T-helper 17 cell (primary cell): Measurements from ENCODE around the gene PRKCH. TPM values are rescaled to one million over a fixed set of nuclear protein-coding genes. Genes with fewer than 3 reads are reported as not detected.
A peak's percentile ranks its signal among the peaks of the same experiment; 100 is the strongest.

Experiments used
- ATAC-seq: fragments of 150-1000 bp; cut with Tn5 transposase; 2 replicates; pipeline ENCODE4 v1.10.0; 2021; ENCODE audit warnings: mild to moderate bottlenecking, moderate library complexity
- DNase-seq, 3 donors: peaks; one replicate each; pipeline versions ENCODE4 v3.0.0 to v3.0.0-alpha.2; 2020 to 2021
- H3K9me3 ChIP-seq: one replicate; pipeline ENCODE4 v1.7.0; 2013; ENCODE audit warnings: low read length, mild to moderate bottlenecking; ENCODE audit not compliant: control insufficient read depth, poor library complexity, severe bottlenecking
- H3K27ac Mint-ChIP-seq: one replicate; pipeline ENCODE4 v1.8.0; 2022; ENCODE audit warnings: mild to moderate bottlenecking, moderate library complexity, mixed read lengths
- H3K27me3 Mint-ChIP-seq: one replicate; pipeline ENCODE4 v1.8.0; 2022; ENCODE audit warnings: mixed read lengths
- H3K36me3 Mint-ChIP-seq: one replicate; pipeline ENCODE4 v1.8.0; 2022; ENCODE audit warnings: low read depth, mixed read lengths
- H3K4me1 Mint-ChIP-seq: one replicate; pipeline ENCODE4 v1.8.0; 2022; ENCODE audit warnings: mild to moderate bottlenecking, mixed read lengths
- H3K4me3 Mint-ChIP-seq: one replicate; pipeline ENCODE4 v1.8.0; 2022; ENCODE audit warnings: mild to moderate bottlenecking, moderate library complexity, mixed read lengths
- total RNA-seq, 4 donors: library from RNA in 2 of 4; stranded (reverse) in 2 of 4; gene quantifications; one replicate each; pipeline ENCODE4 v1.2.3 and lab custom pipeline; 2022 to 2026

PRKCH gene
- total RNA-seq, 2 donors from 2014 or later: 328 to 342 TPM

DNA sequence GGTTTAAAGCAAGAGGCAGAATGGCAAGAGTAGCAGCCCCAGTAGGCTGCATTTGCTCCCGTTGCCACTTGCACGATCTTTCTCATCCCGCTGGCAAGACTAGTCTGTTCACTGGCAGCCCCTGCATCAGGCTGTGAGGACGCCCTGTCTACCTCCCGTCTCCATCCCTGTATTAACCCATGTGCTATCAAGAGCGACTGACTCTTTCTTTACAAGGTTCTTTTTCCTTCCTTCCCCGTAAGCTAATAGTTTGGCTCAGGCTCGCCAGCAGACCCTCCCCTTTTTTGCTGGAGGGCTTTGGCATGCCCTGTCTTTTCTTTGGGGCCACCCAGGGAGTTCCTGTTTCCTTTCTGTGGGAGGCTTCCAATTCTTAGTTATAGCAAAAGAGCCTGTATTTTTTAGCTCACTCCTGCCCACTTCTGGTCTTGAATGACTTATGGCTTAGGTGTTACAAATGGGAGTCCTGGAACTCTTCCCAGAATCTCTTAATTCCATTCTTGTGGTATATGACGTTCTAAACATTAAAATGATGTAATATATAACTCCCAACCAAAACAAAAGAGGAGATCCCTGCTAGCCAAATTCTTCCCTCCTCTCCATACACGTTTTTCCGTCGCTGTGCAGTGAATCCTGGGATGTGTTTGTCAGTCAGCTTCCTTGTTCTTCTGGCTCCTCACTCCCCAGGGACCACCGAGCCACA is 149.0 kb downstream of the PRKCH start:
- ATAC-seq: no peak
- H3K4me1 Mint-ChIP-seq: peaks cover 64% of the 10 kb centered on the region
- H3K4me3 Mint-ChIP-seq: peak overlapping the region; percentile 83
- peak overlapping the region; percentile 95 for H3K27ac Mint-ChIP-seq
- no peak for DNase-seq
- peaks cover 4% of the 10 kb centered on the region for H3K36me3 Mint-ChIP-seq
- H3K27me3 Mint-ChIP-seq: no peaks in the 10 kb centered on the region
- no peaks in the 10 kb centered on the region for H3K9me3 ChIP-seq

DNA sequence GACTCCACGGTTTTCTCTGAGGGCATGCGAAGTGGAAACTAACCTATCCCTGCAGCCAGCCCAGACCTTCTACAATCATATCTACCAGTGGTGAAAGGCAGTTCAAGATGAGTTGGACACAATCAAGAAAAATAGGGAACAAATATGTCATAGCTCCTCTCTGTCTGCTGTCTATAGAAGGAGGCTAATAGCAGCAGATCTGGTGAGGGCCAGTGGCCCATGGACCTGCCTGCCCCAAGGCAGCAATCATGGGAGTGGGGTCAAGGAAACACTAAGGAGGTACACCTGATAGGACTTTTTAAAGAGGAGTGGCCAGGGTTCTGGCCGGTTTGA is 149.5 kb downstream of the PRKCH start:
- no peaks in the 10 kb centered on the region for H3K27me3 Mint-ChIP-seq
- H3K4me1 Mint-ChIP-seq: peaks cover 63% of the 10 kb centered on the region
- H3K4me3 Mint-ChIP-seq: peak overlapping the region; percentile 83
- H3K36me3 Mint-ChIP-seq: peaks cover 4% of the 10 kb centered on the region
- no peak for DNase-seq
- H3K9me3 ChIP-seq: no peaks in the 10 kb centered on the region
- ATAC-seq: no peak
- peak overlapping the region; percentile 95 for H3K27ac Mint-ChIP-seq

DNA sequence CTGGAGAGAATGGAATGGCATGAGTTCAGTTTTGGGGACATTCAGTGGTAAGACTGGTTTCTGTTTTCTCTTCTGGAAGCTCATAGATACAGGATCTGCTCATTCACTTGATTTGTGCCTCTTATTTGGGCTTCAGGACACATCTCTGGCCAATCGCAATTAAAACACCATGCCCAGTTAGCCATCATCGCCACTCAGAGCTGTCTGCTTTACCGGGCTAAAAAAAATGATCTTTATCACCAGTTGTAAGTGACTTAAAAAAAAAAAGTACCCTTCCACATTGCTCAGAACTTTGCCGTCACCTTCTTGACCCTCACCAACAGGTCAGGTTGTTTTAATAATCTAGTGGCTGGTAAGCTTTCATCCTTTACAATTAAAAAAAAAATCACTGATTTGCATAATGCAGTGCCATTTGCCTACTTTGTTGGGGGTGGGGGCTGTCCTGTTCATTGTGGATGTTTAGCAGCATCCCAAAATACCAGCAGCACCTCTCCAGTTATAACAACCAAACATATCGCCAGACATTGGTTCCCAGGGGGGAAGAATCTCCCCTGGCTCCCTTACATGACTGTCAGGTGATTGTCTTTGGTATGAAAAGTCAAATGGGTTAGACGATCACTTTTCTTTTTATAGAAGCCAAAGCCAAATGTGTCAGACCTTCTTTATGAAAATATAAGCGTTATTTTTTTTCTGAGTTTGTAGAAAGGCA is 150.1 kb downstream of the PRKCH start:
- H3K27ac Mint-ChIP-seq: peak overlapping the region; percentile 95
- H3K36me3 Mint-ChIP-seq: peaks cover 4% of the 10 kb centered on the region

DNA sequence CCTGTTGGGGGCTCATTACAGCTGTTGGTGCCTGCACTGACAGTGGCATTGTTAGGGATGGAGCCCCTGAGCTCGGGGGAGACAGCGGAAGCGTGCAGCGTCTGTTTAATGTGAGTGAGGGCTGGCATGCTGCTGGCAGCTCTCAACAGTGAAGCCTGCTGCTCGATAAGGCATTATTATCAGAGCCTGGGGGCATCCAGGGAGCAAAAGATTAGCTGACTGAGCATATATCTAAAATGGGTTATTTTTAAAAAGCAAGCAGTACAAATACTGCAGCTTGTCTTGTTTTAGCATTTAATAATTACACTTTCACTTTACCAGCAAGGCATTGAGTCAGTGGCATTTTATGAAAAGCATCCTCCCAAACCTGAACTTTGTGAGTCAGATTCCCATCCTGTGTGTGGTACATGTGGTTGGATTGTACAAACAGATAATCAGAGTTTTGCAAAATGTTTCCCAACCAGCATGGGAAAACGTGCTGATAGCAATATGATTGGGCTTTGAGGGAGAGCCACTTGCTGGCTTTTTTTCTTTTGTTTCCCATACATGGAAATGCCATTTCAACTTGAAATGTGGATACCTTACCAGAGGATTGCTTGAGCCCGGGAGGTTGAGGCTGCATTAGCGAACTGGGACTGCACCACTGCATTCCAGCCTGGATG is 150.8 kb downstream of the PRKCH start:
- peak overlapping the region; percentile 95 for H3K27ac Mint-ChIP-seq
- DNase-seq (no peak), ATAC-seq (peak; percentile 14)
- H3K27me3 Mint-ChIP-seq: no peaks in the 10 kb centered on the region
- no peaks in the 10 kb centered on the region for H3K9me3 ChIP-seq
- H3K4me3 Mint-ChIP-seq: peak overlapping the region; percentile 83
- H3K36me3 Mint-ChIP-seq: peaks cover 4% of the 10 kb centered on the region
- peaks cover 71% of the 10 kb centered on the region for H3K4me1 Mint-ChIP-seq

More for the DNA sequence above, 150.1 kb downstream of the PRKCH start:
- peaks cover 68% of the 10 kb centered on the region for H3K4me1 Mint-ChIP-seq
- DNase-seq (no peak), ATAC-seq (no peak)
- H3K27me3 Mint-ChIP-seq: no peaks in the 10 kb centered on the region
- H3K9me3 ChIP-seq: no peaks in the 10 kb centered on the region
- H3K4me3 Mint-ChIP-seq: peak overlapping the region; percentile 83

DNA sequence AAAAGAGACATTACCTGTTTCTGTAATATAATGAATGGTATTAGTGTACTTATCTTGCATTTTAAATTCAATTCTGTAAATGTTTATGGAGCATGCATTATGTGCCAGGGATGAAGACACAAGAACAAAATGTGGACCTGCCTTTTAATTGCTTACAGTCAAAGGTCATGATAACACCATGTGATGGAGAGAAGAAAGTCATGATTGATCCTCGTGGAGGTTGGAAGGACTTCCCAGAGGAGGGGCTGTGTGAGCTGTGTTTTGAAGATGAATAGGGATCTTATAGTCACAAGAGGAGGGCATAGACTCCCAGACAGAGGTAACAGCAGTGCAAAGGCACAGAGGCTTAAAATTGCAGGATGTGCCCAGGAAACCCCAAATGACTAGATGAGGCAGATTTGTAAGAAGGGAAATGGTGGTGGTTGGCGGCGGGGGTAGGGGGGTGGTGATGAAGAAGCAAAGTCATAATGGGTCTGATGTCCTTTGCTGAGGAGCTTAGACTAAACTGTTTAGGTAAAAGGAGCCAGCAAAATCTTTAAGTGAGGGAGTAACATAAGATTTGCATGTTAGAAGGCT is 151.5 kb downstream of the PRKCH start:
- Mint-ChIP-seq H3K36me3 (peaks cover 6% of the 10 kb centered on the region), H3K4me1 (peaks cover 74% of the 10 kb centered on the region), H3K27me3 (no peaks in the 10 kb centered on the region), H3K4me3 (peak overlapping the region; percentile 83), H3K27ac (peak overlapping the region; percentile 95)
- ATAC-seq (peak; percentile 23), DNase-seq (peak; percentile 27 to 69 (median 46))
- H3K9me3 ChIP-seq: no peaks in the 10 kb centered on the region

DNA sequence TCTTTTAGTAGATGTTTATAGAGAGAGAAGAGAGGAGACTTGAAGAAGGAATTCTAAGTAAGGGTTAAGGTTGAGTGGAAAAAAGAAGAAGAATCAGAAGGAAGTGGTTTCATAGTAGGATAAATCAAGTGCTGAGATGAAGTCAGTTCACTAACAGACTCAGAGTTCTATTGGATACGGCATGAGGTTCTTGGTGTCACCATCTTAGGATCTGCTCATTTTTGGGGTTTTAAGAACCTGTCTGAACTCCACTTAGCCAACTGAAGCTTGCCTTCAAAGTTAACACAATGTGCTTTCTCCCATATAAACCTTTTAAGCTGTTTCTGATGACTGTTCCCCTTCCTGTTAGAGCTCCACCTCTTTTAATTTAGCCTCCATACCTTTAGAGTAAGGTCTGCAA is 152.6 kb downstream of the PRKCH start:
- no peak overlapping the region for H3K4me3 Mint-ChIP-seq
- peaks cover 76% of the 10 kb centered on the region for H3K4me1 Mint-ChIP-seq
- peak overlapping the region; percentile 95 for H3K27ac Mint-ChIP-seq
- no peaks in the 10 kb centered on the region for H3K9me3 ChIP-seq
- peaks cover 7% of the 10 kb centered on the region for H3K36me3 Mint-ChIP-seq
- no peaks in the 10 kb centered on the region for H3K27me3 Mint-ChIP-seq
- ATAC-seq (no peak), DNase-seq (no peak)

DNA sequence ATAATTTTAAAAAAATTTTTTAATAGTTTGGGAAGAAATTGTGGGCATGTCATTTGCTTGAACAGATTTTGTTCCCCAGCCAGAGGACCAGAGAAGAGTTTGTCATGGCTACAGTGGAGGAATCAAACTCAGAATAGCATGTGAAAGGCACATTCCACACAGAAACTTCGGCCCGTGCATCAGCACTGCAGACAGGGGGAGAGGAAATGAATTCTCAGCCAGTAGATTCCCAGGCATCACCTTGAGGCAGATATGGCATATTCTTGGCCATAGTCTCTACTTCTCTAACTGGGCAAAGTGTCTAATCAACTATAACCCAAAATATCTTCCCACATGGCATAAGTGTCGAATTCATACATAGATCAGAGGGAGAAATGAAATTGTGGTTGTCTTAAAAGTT is 153.3 kb downstream of the PRKCH start:
- Mint-ChIP-seq H3K36me3 (peaks cover 8% of the 10 kb centered on the region), H3K27ac (peak overlapping the region; percentile 95), H3K4me1 (peaks cover 78% of the 10 kb centered on the region), H3K4me3 (peak overlapping the region; percentile 3), H3K27me3 (no peaks in the 10 kb centered on the region)
- ATAC-seq: no peak
- H3K9me3 ChIP-seq: no peaks in the 10 kb centered on the region
- DNase-seq: no peak

DNA sequence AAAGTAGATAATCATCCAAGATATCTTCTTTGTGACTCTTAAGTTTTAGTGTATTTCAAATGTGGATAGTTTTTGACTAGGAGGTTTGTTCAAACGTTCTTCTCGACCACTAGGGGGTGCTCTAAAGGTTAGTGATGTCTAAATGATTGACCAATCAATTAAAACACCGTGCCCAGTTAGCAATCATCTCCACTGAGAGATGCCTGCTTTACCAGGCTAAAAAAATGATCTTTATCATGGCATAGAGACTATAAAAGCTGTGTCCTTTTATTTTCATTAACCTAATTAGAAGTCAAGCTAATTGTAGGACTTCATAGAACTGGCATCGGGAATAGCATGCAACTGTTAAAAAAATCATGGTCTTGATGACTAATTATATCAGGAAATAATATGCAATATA is 153.9 kb downstream of the PRKCH start:
- Mint-ChIP-seq H3K4me3 (peak overlapping the region; percentile 45), H3K27ac (peak overlapping the region; percentile 95), H3K27me3 (no peaks in the 10 kb centered on the region), H3K4me1 (peaks cover 76% of the 10 kb centered on the region), H3K36me3 (peaks cover 8% of the 10 kb centered on the region)
- no peak for DNase-seq
- ATAC-seq: no peak
- H3K9me3 ChIP-seq: no peaks in the 10 kb centered on the region

DNA sequence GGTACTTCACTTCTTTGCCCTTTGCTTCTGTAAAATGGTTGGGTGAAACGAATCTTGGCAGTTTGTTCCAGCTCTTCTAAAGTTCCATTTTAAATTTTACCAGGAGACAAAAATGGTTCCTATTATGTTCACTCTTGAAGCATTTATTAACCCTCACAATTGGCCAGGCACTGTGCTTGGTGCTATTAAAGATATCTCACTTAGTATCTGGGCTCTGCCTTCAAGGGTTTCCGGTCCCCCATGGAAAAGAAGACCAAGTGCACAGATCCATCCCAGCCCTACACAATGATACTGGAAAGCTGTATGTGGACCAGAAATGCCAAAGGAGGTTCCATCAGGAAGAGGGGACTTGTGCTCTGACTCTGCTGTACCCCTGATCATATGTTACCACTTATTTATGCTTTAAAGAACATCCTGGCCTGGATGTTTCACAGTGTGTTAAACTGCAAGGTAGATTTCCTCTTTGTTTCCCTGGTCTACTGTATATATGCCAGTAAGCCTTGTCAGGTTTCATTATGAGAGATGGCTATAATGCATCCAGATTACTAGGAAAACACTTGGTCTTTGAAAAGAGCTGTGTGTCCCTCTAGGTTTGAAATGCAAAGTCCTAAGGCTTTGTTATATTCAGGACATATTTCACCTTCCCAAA is 154.8 kb downstream of the PRKCH start:
- no peaks in the 10 kb centered on the region for H3K27me3 Mint-ChIP-seq
- H3K36me3 Mint-ChIP-seq: peaks cover 8% of the 10 kb centered on the region
- peaks cover 74% of the 10 kb centered on the region for H3K4me1 Mint-ChIP-seq
- peak overlapping the region; percentile 95 for H3K27ac Mint-ChIP-seq
- DNase-seq: no peak
- H3K9me3 ChIP-seq: no peaks in the 10 kb centered on the region
- ATAC-seq: peak; percentile 7
- peak overlapping the region; percentile 78 for H3K4me3 Mint-ChIP-seq

DNA sequence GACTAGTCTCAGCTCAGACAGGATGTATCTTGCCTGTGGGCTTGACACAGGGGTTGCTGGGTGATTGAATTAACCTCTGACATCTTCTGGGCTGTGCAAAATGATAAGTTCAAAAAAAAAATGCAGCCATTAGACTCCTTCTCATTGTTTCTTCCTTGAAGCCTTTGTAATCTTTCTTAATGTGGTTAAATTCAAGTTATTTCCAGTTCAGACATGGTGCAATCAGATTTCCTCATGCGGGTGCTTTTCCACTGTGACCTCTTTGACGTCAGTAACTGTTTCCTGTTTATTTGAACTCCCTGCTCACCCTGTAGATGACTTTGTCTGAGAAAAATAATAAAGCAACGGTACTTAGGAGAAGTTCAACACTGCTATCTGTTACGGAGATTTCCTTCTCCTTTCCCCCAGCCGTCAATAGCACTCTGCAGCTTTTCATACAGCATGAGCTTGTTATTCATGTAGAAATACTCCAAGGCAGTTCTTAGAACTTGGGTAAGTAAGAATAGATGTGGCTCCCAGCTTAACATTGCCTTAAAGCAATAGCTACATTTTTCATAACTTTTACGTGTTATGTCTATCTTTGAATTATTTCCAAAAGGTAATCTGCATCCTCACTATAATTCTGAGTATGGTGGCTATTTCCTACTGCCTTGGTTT is 155.5 kb downstream of the PRKCH start:
- H3K4me3 Mint-ChIP-seq: peak overlapping the region; percentile 78
- peaks cover 67% of the 10 kb centered on the region for H3K4me1 Mint-ChIP-seq
- H3K36me3 Mint-ChIP-seq: peaks cover 8% of the 10 kb centered on the region
- peak overlapping the region; percentile 95 for H3K27ac Mint-ChIP-seq
- DNase-seq (peak in 2 of 3 donors; percentile 32 to 53), ATAC-seq (peak; percentile 80)
- H3K27me3 Mint-ChIP-seq: no peaks in the 10 kb centered on the region
- H3K9me3 ChIP-seq: no peaks in the 10 kb centered on the region

DNA sequence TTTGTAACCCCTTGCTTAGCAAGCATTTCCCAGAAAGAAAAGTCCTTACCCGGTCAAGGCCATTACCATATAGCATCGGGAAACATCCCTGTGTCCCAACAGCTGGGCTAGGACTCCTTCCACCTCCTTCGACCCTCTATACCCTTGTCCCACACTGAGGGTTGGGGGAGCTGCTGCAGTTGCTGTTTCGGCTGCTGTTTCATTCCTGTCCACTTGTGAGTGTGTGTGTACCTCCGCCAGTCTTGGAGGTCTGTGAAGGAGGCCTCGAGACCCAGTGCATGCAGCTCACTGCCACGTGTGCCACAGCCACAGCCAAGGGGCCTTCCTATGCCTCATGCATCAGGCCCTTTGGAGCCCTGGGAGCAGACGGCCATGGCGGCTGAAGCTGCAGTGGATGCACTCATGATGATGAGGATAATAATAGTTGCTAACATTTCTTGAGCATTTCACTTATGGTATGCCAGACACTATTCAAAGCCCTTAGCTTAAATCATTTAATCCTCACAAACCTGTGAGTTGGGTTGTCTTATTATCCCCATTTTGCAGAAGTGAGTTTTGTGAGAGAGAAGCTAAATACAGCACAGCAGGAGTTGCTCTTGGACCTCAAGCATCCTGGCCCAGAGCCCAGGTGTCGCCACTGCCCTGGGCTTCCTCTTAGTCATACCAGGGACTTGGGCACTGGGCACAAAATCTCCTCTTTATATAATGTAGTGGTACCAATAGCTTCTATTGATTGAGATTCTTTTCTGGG is 156.5 kb downstream of the PRKCH start:
- Mint-ChIP-seq H3K4me3 (peak overlapping the region; percentile 80), H3K27me3 (no peaks in the 10 kb centered on the region), H3K27ac (peak overlapping the region; percentile 95), H3K36me3 (peaks cover 8% of the 10 kb centered on the region), H3K4me1 (peaks cover 64% of the 10 kb centered on the region)
- no peaks in the 10 kb centered on the region for H3K9me3 ChIP-seq
- no peak for ATAC-seq
- DNase-seq: no peak

DNA sequence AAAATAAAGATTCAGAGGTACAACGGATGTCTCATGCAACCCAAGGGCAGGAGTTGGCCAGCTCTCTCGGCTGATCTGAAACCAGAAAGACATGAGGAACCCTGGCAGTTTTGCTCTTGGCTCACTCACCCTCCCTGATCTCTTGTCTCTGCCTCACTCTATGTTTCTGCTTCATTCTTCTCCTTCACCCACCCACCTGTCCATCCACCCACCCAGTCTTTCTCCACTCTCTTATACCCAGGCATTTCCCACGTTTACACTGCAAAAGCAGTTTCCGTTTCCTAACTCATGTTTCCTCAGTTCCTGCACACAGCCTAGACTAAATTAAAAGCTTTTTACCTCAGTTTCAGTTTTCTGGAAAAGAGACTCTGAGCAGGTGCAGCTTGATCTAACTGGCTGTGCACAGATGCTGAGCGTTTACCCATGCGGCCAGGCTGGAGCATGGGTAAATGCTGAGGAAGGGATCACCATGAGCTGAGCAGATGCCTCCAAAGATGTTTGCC is 157.6 kb downstream of the PRKCH start:
- H3K9me3 ChIP-seq: no peaks in the 10 kb centered on the region
- Mint-ChIP-seq H3K4me3 (peak overlapping the region; percentile 82), H3K27me3 (no peaks in the 10 kb centered on the region), H3K27ac (peak overlapping the region; percentile 95), H3K4me1 (peaks cover 60% of the 10 kb centered on the region), H3K36me3 (peaks cover 8% of the 10 kb centered on the region)
- DNase-seq (no peak), ATAC-seq (no peak)
